ENCODE measurements around the gene PACS2.

PACS2 gene

GRCh38 chr14:105412771-105413543, 98.4 kb downstream of the PACS2 start:
- Histone ChIP-seq H2BK5ac (ENCODE audit: low read length) (no peak overlapping the region), H3K56ac (ENCODE audit: low read length) (no peak overlapping the region), H3K27ac (ENCODE audit: low read depth, low read length) (no peak overlapping the region), H3K23ac (ENCODE audit: low read length) (no peak overlapping the region), H3K4me1 (ENCODE audit: control insufficient read depth, low read depth, low read length) (no peaks in the 10 kb centered on the region), H3K36me3 (ENCODE audit: control insufficient read depth, insufficient read depth, low read length) (no peaks in the 10 kb centered on the region), H4K5ac (ENCODE audit: low read length) (no peak overlapping the region), H4K8ac (ENCODE audit: low read depth, low read length) (no peak overlapping the region), H3K79me1 (ENCODE audit: low read length) (no peaks in the 10 kb centered on the region), H3K4ac (ENCODE audit: low read depth, low read length) (no peak overlapping the region), H2BK120ac (ENCODE audit: low read depth, low read length) (no peak overlapping the region), H2BK15ac (replicated peaks; ENCODE audit: low read depth) (no peak overlapping the region), H3K18ac (ENCODE audit: low read length) (no peak overlapping the region), H3K9ac (ENCODE audit: low read length) (no peak overlapping the region), H3K4me2 (ENCODE audit: low read length) (no peak overlapping the region), H3K27me3 (ENCODE audit: insufficient read depth, low read length, poor library complexity) (peaks cover 5% of the 10 kb centered on the region), H3K79me2 (ENCODE audit: control insufficient read depth, insufficient read depth, low read length) (no peaks in the 10 kb centered on the region), H3K4me3 (ENCODE audit: low read length) (no peak overlapping the region), H2AK5ac (ENCODE audit: low read length) (no peak overlapping the region)
- DNase-seq = no peak
- no CpG with 5 or more reads among the region's 8 CpGs for WGBS (ENCODE audit: extremely low coverage, insufficient coverage, low lambda C conversion rate)

- H3K9ac ChIP-seq (ENCODE audit: low read length) = no peak overlapping the region
- H4K8ac ChIP-seq (ENCODE audit: low read depth, low read length) = no peak overlapping the region
- H3K27me3 ChIP-seq (ENCODE audit: insufficient read depth, low read length, poor library complexity) = peaks cover 5% of the 10 kb centered on the region
- no peaks in the 10 kb centered on the region for H3K79me2 ChIP-seq (ENCODE audit: control insufficient read depth, insufficient read depth, low read length)
- H4K5ac ChIP-seq (ENCODE audit: low read length) = no peak overlapping the region
- no peaks in the 10 kb centered on the region for H3K79me1 ChIP-seq (ENCODE audit: low read length)
- H3K4me2 ChIP-seq (ENCODE audit: low read length) = no peak overlapping the region
- no peak overlapping the region for H2BK5ac ChIP-seq (ENCODE audit: low read length)
- no peak overlapping the region for H3K27ac ChIP-seq (ENCODE audit: low read depth, low read length)
- H3K36me3 ChIP-seq (ENCODE audit: control insufficient read depth, insufficient read depth, low read length) = no peaks in the 10 kb centered on the region
- H3K23ac ChIP-seq (ENCODE audit: low read length) = no peak overlapping the region
- no peak overlapping the region for H2AK5ac ChIP-seq (ENCODE audit: low read length)
- H3K18ac ChIP-seq (ENCODE audit: low read length) = no peak overlapping the region
- H3K56ac ChIP-seq (ENCODE audit: low read length) = no peak overlapping the region
- no CpG with 5 or more reads among the region's 2 CpGs for WGBS (ENCODE audit: extremely low coverage, insufficient coverage, low lambda C conversion rate)
- no peak overlapping the region for H2BK15ac ChIP-seq (replicated peaks; ENCODE audit: low read depth)
- no peak overlapping the region for H3K4ac ChIP-seq (ENCODE audit: low read depth, low read length)
- H2BK120ac ChIP-seq (ENCODE audit: low read depth, low read length) = no peak overlapping the region
- H3K4me1 ChIP-seq (ENCODE audit: control insufficient read depth, low read depth, low read length) = no peaks in the 10 kb centered on the region
- H3K4me3 ChIP-seq (ENCODE audit: low read length) = no peak overlapping the region
- no peak for DNase-seq
Observed at GRCh38 chr14:105413544-105413886, 99.0 kb downstream of the PACS2 start.

- peak overlapping the region; percentile 79 for H3K4me2 ChIP-seq (ENCODE audit: low read length)
- peak overlapping the region; percentile 99 for H3K23ac ChIP-seq (ENCODE audit: low read length)
- no peak overlapping the region for H3K27ac ChIP-seq (ENCODE audit: low read depth, low read length)
- no CpG with 5 or more reads among the region's 79 CpGs for WGBS (ENCODE audit: extremely low coverage, insufficient coverage, low lambda C conversion rate)
- H2BK120ac ChIP-seq (ENCODE audit: low read depth, low read length) = no peak overlapping the region
- no peak overlapping the region for H3K18ac ChIP-seq (ENCODE audit: low read length)
- H3K56ac ChIP-seq (ENCODE audit: low read length) = peak overlapping the region; percentile 94
- H3K27me3 ChIP-seq (ENCODE audit: insufficient read depth, low read length, poor library complexity) = peaks cover 5% of the 10 kb centered on the region
- no peaks in the 10 kb centered on the region for H3K79me1 ChIP-seq (ENCODE audit: low read length)
- peak overlapping the region; percentile 23 for H3K4me3 ChIP-seq (ENCODE audit: low read length)
- H2AK5ac ChIP-seq (ENCODE audit: low read length) = no peak overlapping the region
- H3K4me1 ChIP-seq (ENCODE audit: control insufficient read depth, low read depth, low read length) = peaks cover 4% of the 10 kb centered on the region
- no peak overlapping the region for H4K8ac ChIP-seq (ENCODE audit: low read depth, low read length)
- no peak overlapping the region for H4K5ac ChIP-seq (ENCODE audit: low read length)
- H2BK5ac ChIP-seq (ENCODE audit: low read length) = no peak overlapping the region
- no peaks in the 10 kb centered on the region for H3K36me3 ChIP-seq (ENCODE audit: control insufficient read depth, insufficient read depth, low read length)
- no peak overlapping the region for H2BK15ac ChIP-seq (replicated peaks; ENCODE audit: low read depth)
- DNase-seq = peak; percentile 55
- H3K4ac ChIP-seq (ENCODE audit: low read depth, low read length) = no peak overlapping the region
- H3K79me2 ChIP-seq (ENCODE audit: control insufficient read depth, insufficient read depth, low read length) = no peaks in the 10 kb centered on the region
- H3K9ac ChIP-seq (ENCODE audit: low read length) = peak overlapping the region; percentile 75
Observed at GRCh38 chr14:105414456-105415371, 100.2 kb downstream of the PACS2 start.

- no CpG with 5 or more reads among the region's 25 CpGs for WGBS (ENCODE audit: extremely low coverage, insufficient coverage, low lambda C conversion rate)
- Histone ChIP-seq H3K4me1 (ENCODE audit: control insufficient read depth, low read depth, low read length) (peaks cover 4% of the 10 kb centered on the region), H3K27ac (ENCODE audit: low read depth, low read length) (no peak overlapping the region), H3K4ac (ENCODE audit: low read depth, low read length) (no peak overlapping the region), H2BK5ac (ENCODE audit: low read length) (no peak overlapping the region), H2BK15ac (replicated peaks; ENCODE audit: low read depth) (no peak overlapping the region), H2AK5ac (ENCODE audit: low read length) (no peak overlapping the region), H3K36me3 (ENCODE audit: control insufficient read depth, insufficient read depth, low read length) (no peaks in the 10 kb centered on the region), H3K27me3 (ENCODE audit: insufficient read depth, low read length, poor library complexity) (peaks cover 2% of the 10 kb centered on the region), H3K4me3 (ENCODE audit: low read length) (no peak overlapping the region), H3K56ac (ENCODE audit: low read length) (no peak overlapping the region), H3K79me2 (ENCODE audit: control insufficient read depth, insufficient read depth, low read length) (peaks cover 6% of the 10 kb centered on the region), H3K9ac (ENCODE audit: low read length) (no peak overlapping the region), H4K5ac (ENCODE audit: low read length) (no peak overlapping the region), H3K4me2 (ENCODE audit: low read length) (no peak overlapping the region), H3K18ac (ENCODE audit: low read length) (no peak overlapping the region), H3K23ac (ENCODE audit: low read length) (no peak overlapping the region), H4K8ac (ENCODE audit: low read depth, low read length) (no peak overlapping the region), H3K79me1 (ENCODE audit: low read length) (no peaks in the 10 kb centered on the region), H2BK120ac (ENCODE audit: low read depth, low read length) (no peak overlapping the region)
- DNase-seq = no peak
Observed at GRCh38 chr14:105415481-105416428, 101.2 kb downstream of the PACS2 start.

- WGBS (ENCODE audit: extremely low coverage, insufficient coverage, low lambda C conversion rate) = no CpG with 5 or more reads among the region's 11 CpGs
- no peak overlapping the region for H3K4me3 ChIP-seq (ENCODE audit: low read length)
- no peak overlapping the region for H2AK5ac ChIP-seq (ENCODE audit: low read length)
- H2BK15ac ChIP-seq (replicated peaks; ENCODE audit: low read depth) = no peak overlapping the region
- no peaks in the 10 kb centered on the region for H3K36me3 ChIP-seq (ENCODE audit: control insufficient read depth, insufficient read depth, low read length)
- no peak overlapping the region for H3K9ac ChIP-seq (ENCODE audit: low read length)
- no peak overlapping the region for H2BK5ac ChIP-seq (ENCODE audit: low read length)
- H3K79me1 ChIP-seq (ENCODE audit: low read length) = peaks cover 4% of the 10 kb centered on the region
- DNase-seq = no peak
- no peak overlapping the region for H3K27ac ChIP-seq (ENCODE audit: low read depth, low read length)
- no peak overlapping the region for H4K5ac ChIP-seq (ENCODE audit: low read length)
- H3K79me2 ChIP-seq (ENCODE audit: control insufficient read depth, insufficient read depth, low read length) = peaks cover 15% of the 10 kb centered on the region
- no peak overlapping the region for H3K18ac ChIP-seq (ENCODE audit: low read length)
- peaks cover 2% of the 10 kb centered on the region for H3K27me3 ChIP-seq (ENCODE audit: insufficient read depth, low read length, poor library complexity)
- H3K23ac ChIP-seq (ENCODE audit: low read length) = no peak overlapping the region
- H3K56ac ChIP-seq (ENCODE audit: low read length) = no peak overlapping the region
- no peak overlapping the region for H4K8ac ChIP-seq (ENCODE audit: low read depth, low read length)
- no peak overlapping the region for H3K4me2 ChIP-seq (ENCODE audit: low read length)
- H3K4ac ChIP-seq (ENCODE audit: low read depth, low read length) = no peak overlapping the region
- no peak overlapping the region for H2BK120ac ChIP-seq (ENCODE audit: low read depth, low read length)
- peaks cover 4% of the 10 kb centered on the region for H3K4me1 ChIP-seq (ENCODE audit: control insufficient read depth, low read depth, low read length)
Observed at GRCh38 chr14:105416671-105417070, 102.1 kb downstream of the PACS2 start.
